GM18507 (cell line): ENCODE results near the gene FAAP100.

Experiments
- DNase-seq: peaks from one replicate; pipeline ENCODE4 v3.0.0; 2011; ENCODE audit warnings: low read depth; ENCODE audit not compliant: insufficient read length; ENCODE audit errors: extremely low spot score
- FAIRE-seq: peaks from 2 replicates; lab custom pipeline; 2011; peaks lifted over from hg19 to GRCh38; lab: Jason Lieb, UNC

FAAP100 gene

GRCh38 chr17:81577278-81578000 lies 25.3 kb upstream of the FAAP100 start:
- no peak for FAIRE-seq
- no peak for DNase-seq

GRCh38 chr17:81576621-81577277 lies 24.6 kb upstream of the FAAP100 start:
- no peak for DNase-seq
- no peak for FAIRE-seq

GRCh38 chr17:81575836-81576235 lies 23.7 kb upstream of the FAAP100 start:
- DNase-seq (no peak), FAIRE-seq (no peak)

GRCh38 chr17:81574643-81574956 lies 22.4 kb upstream of the FAAP100 start:
- FAIRE-seq (no peak), DNase-seq (no peak)

GRCh38 chr17:81573794-81574642 lies 21.9 kb upstream of the FAAP100 start:
- no peak for FAIRE-seq
- no peak for DNase-seq

GRCh38 chr17:81572563-81573168 lies 20.5 kb upstream of the FAAP100 start:
- DNase-seq (no peak), FAIRE-seq (no peak)

- no peak for DNase-seq
Observed at GRCh38 chr17:81570964-81571363, 18.8 kb upstream of the FAAP100 start.

GRCh38 chr17:81569986-81570514 lies 17.9 kb upstream of the FAAP100 start:
- FAIRE-seq (no peak), DNase-seq (no peak)

More at GRCh38 chr17:81570964-81571363, 18.8 kb upstream of the FAAP100 start:
- FAIRE-seq, result no peak

- no peak for DNase-seq
- no peak for FAIRE-seq
Observed at GRCh38 chr17:81568416-81568815, 16.3 kb upstream of the FAAP100 start.

GRCh38 chr17:81567191-81567590 lies 15.0 kb upstream of the FAAP100 start:
- no peak for FAIRE-seq
- no peak for DNase-seq

GRCh38 chr17:81566461-81567126 lies 14.4 kb upstream of the FAAP100 start:
- FAIRE-seq, result no peak

GRCh38 chr17:81565231-81565630 lies 13.1 kb upstream of the FAAP100 start:
- FAIRE-seq, result no peak
- DNase-seq, result no peak

More at GRCh38 chr17:81566461-81567126, 14.4 kb upstream of the FAAP100 start:
- no peak for DNase-seq

GRCh38 chr17:81564778-81565177 lies 12.6 kb upstream of the FAAP100 start:
- DNase-seq (no peak), FAIRE-seq (no peak)

GRCh38 chr17:81563861-81564586 lies 11.9 kb upstream of the FAAP100 start:
- no peak for DNase-seq
- no peak for FAIRE-seq

- DNase-seq (no peak), FAIRE-seq (no peak)
Observed at GRCh38 chr17:81561494-81561885, 9.3 kb upstream of the FAAP100 start.

GRCh38 chr17:81558941-81559806 lies 7.0 kb upstream of the FAAP100 start:
- FAIRE-seq (no peak), DNase-seq (no peak)

GRCh38 chr17:81558115-81558468 lies 5.9 kb upstream of the FAAP100 start:
- FAIRE-seq, result no peak
- no peak for DNase-seq
